Left lung (tissue), 10 donors: ENCODE measurements around the gene SLC6A18. TPM values are rescaled to one million over a fixed set of nuclear protein-coding genes. Genes with fewer than 3 reads are reported as not detected.

Source experiments
- ATAC-seq: fragments of 200-7000 bp; cut with Tn5 transposase; one replicate; pipeline ENCODE4 v1.9.1; 2020; ENCODE audit warnings: moderate library complexity
- DNase-seq, 4 donors: peaks; one replicate each; pipeline ENCODE4 v3.0.0-alpha.2; 2013 to 2020
- H3K27ac ChIP-seq, 2 donors: fragments of 200-600 bp; sonication (generic) in 1 of 2; one replicate each; pipeline versions ENCODE4 v1.5.0 to v1.8.0; 2020 to 2021
- H3K27me3 ChIP-seq, 2 donors: fragments of 200-600 bp; sonication (generic) in 1 of 2; one replicate each; pipeline versions ENCODE4 v1.5.0 to v1.8.0; 2020 to 2021
- H3K36me3 ChIP-seq, 2 donors: fragments of 200-600 bp; sonication (generic) in 1 of 2; one replicate each; pipeline versions ENCODE4 v1.5.0 to v1.8.0; 2020 to 2021
- H3K4me1 ChIP-seq, 2 donors: fragments of 200-600 bp; one replicate each; pipeline ENCODE4 v1.8.0; 2021
- H3K4me3 ChIP-seq, 2 donors: fragments of 200-600 bp; sonication (generic) in 1 of 2; one replicate each; pipeline versions ENCODE4 v1.5.0 to v1.8.0; 2020 to 2021; ENCODE audit warnings: mild to moderate bottlenecking in 1 of 2
- H3K9me3 ChIP-seq, 2 donors: fragments of 200-600 bp; sonication (generic) in 1 of 2; one replicate each; pipeline versions ENCODE4 v1.5.0 to v1.8.0; 2020 to 2021
- intact Hi-C, 2 donors: fragments of 100-400 bp; cut with DNase I; formaldehyde crosslinking; loops; one replicate each; pipeline versions ENCODE4 v1.11.2 to v1.14.2; 2022
- polyA plus RNA-seq, 6 donors: library from polyadenylated mRNA; unstranded; fragments of 120-200 nt; gene quantifications; one replicate each; pipeline ENCODE4 v1.2.1, GENCODE V29; 2013; ENCODE audit not compliant: insufficient read length in 6 of 6
- total RNA-seq, 2 donors: library from RNA; stranded (reverse); fragmentation: NEBNext Ultra II Directional; extraction: Animal tissue kit (Norgen Biotek cat#: 25700); gene quantifications; one replicate each; pipeline ENCODE4 v1.2.1, GENCODE V29; 2021
- TF ChIP-seq, protein P1 (sequence below), 2 donors: fragments of 200-600 bp; sonication (generic) in 1 of 2; IDR thresholded peaks; one replicate each; pipeline versions ENCODE4 v1.5.0 to v1.8.0; 2021; ENCODE audit warnings: antibody characterized with exemption in 2 of 2
- donor health status: DM: no; HTN: yes; CAD: no.
- donor health status: DM: no; HTN: no; CAD: no.

The SLC6A18 gene
- total and polyA plus RNA-seq, 8 donors, result 0.18 TPM; not detected in 7

DNA sequence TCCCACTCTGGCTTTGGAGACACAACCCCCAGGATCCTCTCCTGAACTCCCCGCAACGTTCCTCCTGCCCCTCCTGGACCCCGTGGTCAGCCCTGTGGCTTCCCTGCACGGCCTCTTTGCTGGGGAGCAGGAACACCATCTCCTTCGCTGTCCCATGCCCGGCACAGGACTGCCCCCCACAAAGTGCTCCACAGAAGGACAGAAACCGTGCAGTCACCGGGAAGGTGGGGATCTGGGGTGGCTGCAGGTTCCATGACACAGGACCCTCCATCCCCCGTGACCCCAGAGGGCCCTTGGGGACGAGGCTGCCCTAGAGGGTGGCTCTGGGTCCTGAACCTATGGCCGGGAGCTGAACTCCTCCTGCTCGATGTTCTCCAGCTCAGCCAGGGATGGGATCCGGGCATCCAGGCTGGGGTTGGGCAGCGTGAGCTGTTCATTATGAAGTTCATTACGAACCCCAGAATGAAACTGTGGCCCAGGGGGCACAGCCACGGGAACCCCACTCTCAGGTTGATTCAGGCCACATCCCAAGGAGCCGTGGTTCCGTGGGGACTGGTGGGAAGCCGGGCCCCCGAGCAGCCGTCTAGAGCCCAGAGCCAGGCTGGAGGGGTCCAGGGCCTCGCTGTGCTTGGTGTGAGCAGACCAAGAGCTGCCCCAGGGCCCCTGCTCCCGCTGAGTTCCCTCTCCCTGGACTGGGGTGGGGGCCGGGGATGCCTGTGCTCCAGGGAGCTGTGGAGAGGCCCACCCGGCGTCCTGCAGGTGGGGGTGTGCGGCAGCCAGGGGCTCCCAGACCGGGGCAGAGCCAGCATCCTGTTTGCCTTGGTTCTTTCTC, 24.5 kb upstream of the SLC6A18 start:
- TF ChIP-seq, protein P1, sequence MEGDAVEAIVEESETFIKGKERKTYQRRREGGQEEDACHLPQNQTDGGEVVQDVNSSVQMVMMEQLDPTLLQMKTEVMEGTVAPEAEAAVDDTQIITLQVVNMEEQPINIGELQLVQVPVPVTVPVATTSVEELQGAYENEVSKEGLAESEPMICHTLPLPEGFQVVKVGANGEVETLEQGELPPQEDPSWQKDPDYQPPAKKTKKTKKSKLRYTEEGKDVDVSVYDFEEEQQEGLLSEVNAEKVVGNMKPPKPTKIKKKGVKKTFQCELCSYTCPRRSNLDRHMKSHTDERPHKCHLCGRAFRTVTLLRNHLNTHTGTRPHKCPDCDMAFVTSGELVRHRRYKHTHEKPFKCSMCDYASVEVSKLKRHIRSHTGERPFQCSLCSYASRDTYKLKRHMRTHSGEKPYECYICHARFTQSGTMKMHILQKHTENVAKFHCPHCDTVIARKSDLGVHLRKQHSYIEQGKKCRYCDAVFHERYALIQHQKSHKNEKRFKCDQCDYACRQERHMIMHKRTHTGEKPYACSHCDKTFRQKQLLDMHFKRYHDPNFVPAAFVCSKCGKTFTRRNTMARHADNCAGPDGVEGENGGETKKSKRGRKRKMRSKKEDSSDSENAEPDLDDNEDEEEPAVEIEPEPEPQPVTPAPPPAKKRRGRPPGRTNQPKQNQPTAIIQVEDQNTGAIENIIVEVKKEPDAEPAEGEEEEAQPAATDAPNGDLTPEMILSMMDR (IDR thresholded peaks at IDR 0.05), result no peak
- H3K27me3 ChIP-seq, result peaks cover 0 to 75% of the 10 kb centered on the region in 2 donors
- no peak overlapping the region for H3K4me3 ChIP-seq
- intact Hi-C loops, result no loop called here
- no peaks in the 10 kb centered on the region for H3K36me3 ChIP-seq
- no peak for ATAC-seq
- H3K9me3 ChIP-seq, result no peaks in the 10 kb centered on the region
- no peaks in the 10 kb centered on the region for H3K4me1 ChIP-seq
- no peak overlapping the region for H3K27ac ChIP-seq
- peak in 2 of 4 donors; percentile 22 to 75 for DNase-seq

DNA sequence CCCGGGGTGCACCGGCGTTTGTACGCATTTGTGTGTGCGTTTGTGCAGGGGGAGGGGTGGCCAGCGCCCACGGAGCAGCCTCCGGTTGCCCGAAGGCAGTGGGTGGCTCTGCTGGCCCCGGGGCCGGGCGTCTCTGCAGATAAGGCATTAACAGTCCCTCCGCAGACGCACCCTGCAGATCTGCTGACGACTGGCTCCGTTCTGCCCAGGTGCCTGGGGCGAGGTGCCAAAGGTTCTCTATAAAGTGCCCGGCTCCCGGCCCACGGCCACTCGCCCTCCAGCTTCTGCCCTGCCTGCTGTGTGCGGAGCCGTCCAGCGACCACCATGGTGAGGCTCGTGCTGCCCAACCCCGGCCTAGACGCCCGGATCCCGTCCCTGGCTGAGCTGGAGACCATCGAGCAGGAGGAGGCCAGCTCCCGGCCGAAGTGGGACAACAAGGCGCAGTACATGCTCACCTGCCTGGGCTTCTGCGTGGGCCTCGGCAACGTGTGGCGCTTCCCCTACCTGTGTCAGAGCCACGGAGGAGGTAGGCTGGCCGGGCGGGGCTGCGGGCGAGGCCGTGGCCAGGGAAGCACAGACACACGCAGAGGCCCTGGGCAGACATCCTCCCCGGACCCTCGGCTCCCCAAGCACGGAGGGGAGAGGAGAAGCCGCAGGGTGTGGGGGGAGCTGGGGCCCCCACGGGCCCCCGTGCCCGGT, 23.7 kb upstream of the SLC6A18 start, which contains the start of gene SLC6A19:
Gene SLC6A19, plus strand, starts transcription at position 269 of the 699 bp plus-strand sequence. Its CDS starts 56 bp downstream, at position 325.
- intact Hi-C loops, result no loop called here
- no peak within 1 kb of the TSS for H3K27ac ChIP-seq
- H3K36me3 ChIP-seq, result no peaks in the 10 kb centered on the region
- H3K4me1 ChIP-seq, result no peaks in the 10 kb centered on the region
- no peak within 1 kb of the TSS for H3K4me3 ChIP-seq
- ATAC-seq, result no peak
- DNase-seq, result peak in 2 of 4 donors; percentile 22 to 75
- H3K27me3 ChIP-seq, result peaks cover 0 to 76% of the 10 kb centered on the region in 2 donors
- TF ChIP-seq, protein P1 (IDR thresholded peaks at IDR 0.05), result no peak
- no peaks in the 10 kb centered on the region for H3K9me3 ChIP-seq

DNA sequence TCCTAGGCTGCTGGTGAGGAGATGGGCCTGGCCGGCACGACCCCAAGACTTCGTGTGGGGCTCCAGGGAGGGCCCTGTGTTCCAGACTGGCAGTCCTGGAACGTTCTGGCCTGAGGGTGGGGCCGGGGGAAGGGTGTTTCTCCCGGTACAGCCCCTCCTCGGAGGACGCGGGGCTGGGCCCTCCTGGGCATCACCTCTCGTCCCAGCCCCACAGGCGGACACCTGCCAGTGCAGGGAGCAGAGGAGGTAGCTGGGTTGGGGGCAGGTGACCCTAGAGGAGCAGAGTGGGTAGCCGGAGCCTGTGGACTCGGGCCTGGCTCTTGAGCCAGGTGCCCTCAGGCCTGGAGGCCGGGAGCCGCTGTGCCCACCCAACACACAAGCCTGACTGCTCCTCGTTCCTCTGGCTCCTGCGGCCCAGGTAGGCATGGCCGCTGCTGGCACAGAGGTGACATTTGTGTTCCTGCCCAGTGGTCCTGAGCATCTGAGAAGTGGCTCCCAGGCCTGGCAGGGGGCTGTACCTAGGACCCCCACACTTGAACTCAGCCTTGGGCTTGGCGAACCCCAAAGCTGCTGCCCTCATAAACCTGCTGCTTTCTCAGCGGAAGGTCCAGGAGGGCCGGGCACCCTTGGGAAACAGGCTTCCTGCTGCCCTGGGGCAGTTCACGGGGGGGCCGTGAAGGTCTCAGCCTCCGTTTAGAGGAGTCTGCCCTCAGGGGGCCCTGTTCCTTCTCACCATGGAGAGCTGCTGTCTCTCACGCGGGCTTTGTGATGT, 23.0 kb upstream of the SLC6A18 start:
- peaks cover 0 to 80% of the 10 kb centered on the region in 2 donors for H3K27me3 ChIP-seq
- H3K27ac ChIP-seq, result no peak overlapping the region
- no peaks in the 10 kb centered on the region for H3K4me1 ChIP-seq

DNA sequence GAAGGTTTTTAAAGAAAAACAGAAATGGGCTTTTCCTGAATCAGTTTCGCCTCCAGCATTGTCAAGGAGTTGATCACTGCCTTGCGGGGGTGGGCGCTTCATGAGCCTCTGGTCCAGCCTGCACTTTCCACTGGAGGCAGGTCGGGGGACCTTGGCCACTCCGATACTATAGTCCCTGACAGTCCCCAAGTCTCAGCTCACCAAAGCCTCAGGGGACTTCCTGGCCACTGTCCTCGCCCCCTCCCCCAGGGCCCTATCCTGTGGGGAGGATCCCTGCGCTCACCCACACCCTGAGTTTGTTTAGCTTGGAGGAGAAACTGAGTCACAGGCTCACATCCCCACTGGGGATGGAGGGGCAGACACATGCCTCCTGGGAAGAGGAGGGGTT, 22.4 kb upstream of the SLC6A18 start:
- DNase-seq, result peak in 2 of 4 donors; percentile 27 to 41
- H3K27ac ChIP-seq, result no peak overlapping the region
- no peaks in the 10 kb centered on the region for H3K4me1 ChIP-seq
- ATAC-seq, result no peak
- TF ChIP-seq, protein P1 (IDR thresholded peaks at IDR 0.05), result no peak
- H3K36me3 ChIP-seq, result no peaks in the 10 kb centered on the region
- H3K9me3 ChIP-seq, result no peaks in the 10 kb centered on the region
- intact Hi-C loops, result no loop called here
- H3K4me3 ChIP-seq, result no peak overlapping the region
- peaks cover 0 to 85% of the 10 kb centered on the region in 2 donors for H3K27me3 ChIP-seq

More for the DNA sequence above, 23.0 kb upstream of the SLC6A18 start:
- Histone ChIP-seq H3K9me3 (no peaks in the 10 kb centered on the region), H3K36me3 (no peaks in the 10 kb centered on the region), H3K4me3 (no peak overlapping the region)
- no peak for ATAC-seq
- peak in 2 of 4 donors; percentile 24 to 70 for DNase-seq
- TF ChIP-seq, protein P1 (IDR thresholded peaks at IDR 0.05), result no peak
- intact Hi-C loops, result no loop called here
